ENCODE results near the gene CXCR1.
"Not testable (repeated sequence)": the region's sequence is repeated elsewhere in the genome, so short reads cannot be mapped to it uniquely, and the experiment has no call there.

Gene CXCR1

DNA sequence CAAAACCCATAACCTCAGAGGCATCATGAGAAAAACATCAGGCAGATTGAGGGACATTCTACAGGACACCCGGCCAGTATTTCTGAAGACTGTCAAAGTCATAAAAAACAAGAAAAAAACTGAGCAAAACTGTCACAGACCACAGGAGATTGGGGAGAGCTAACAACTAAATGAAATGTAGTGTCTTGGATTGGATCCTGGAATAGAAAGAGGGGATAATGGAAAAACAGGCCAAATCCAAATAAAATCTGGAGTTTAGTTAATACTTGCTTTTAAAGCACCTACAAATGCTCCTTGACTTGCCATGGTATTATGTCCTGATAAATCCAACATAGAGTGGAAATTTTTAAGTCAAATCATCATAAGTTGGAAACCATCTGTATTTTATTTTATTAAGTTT lies 17.6 kb upstream of the CXCR1 start:
- DNase-seq (ENCODE audit: low read depth, low spot score): no peak
- in situ Hi-C loops (cut with HindIII; ENCODE audit: low sequenced_read_pairs): no loop called here
- TF ChIP-seq, protein P1, sequence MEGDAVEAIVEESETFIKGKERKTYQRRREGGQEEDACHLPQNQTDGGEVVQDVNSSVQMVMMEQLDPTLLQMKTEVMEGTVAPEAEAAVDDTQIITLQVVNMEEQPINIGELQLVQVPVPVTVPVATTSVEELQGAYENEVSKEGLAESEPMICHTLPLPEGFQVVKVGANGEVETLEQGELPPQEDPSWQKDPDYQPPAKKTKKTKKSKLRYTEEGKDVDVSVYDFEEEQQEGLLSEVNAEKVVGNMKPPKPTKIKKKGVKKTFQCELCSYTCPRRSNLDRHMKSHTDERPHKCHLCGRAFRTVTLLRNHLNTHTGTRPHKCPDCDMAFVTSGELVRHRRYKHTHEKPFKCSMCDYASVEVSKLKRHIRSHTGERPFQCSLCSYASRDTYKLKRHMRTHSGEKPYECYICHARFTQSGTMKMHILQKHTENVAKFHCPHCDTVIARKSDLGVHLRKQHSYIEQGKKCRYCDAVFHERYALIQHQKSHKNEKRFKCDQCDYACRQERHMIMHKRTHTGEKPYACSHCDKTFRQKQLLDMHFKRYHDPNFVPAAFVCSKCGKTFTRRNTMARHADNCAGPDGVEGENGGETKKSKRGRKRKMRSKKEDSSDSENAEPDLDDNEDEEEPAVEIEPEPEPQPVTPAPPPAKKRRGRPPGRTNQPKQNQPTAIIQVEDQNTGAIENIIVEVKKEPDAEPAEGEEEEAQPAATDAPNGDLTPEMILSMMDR (IDR thresholded peaks at IDR 0.05; ENCODE audit: low read depth, low read length): no peak
- H3K4me3 ChIP-seq (ENCODE audit: low read depth, low read length): no peak overlapping the region

DNA sequence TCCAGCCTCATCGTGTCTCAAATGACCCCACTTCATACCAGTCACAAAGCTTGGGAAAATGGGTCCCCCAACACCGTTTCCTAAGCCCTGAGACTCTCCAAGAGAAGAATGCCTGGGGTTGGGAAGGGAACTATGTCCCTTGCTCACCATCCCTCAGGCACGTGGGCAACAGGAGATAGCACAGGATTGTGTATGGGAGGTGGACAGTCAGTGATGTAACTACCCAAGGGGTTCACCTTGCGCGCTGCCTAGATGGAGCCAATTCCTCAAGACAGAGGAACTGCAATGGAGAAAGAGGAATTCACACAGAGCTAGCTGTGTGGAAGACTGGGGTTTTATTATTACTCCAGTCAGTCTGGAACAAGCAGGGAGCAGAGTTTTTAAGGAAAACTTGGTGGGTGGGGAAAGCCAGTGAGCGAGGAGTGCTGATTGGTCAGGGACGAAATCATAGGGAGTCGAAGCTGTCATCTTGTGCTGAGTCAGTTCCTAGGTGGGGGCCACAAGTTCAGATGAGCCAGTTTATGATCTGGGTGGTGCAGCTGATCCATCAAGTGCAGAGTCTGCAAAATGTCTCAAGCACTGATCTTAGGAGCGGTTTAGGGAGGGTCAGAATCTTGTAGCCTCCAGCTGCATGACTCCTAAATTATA lies 13.8 kb upstream of the CXCR1 start:
- TF ChIP-seq, protein P1 (IDR thresholded peaks at IDR 0.05; ENCODE audit: low read depth, low read length): no peak
- in situ Hi-C loops (cut with HindIII; ENCODE audit: low sequenced_read_pairs): no loop called here
- no peak for DNase-seq (ENCODE audit: low read depth, low spot score)
- H3K4me3 ChIP-seq (ENCODE audit: low read depth, low read length): no peak overlapping the region

DNA sequence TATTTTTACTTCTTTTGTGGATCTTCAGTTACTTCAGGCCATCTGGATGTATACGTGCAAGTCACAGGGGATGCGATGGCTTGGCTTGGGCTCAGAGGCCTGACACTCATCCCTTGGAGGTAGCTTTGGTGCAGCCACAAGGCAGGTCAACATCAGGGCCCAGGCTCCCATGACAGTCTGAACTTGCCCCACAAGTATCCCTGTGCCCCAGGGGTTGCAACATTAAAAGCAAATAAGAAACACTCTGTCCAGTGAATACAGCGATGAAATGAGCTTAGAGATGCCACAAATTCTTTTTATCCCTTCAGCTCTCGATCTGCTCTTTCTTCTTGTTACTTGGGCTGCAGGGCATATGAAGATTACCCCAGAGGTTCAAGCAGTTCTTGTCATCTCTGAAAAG lies 13.0 kb upstream of the CXCR1 start:
- H3K4me3 ChIP-seq (ENCODE audit: low read depth, low read length): no peak overlapping the region
- no peak for DNase-seq (ENCODE audit: low read depth, low spot score)
- in situ Hi-C loops (cut with HindIII; ENCODE audit: low sequenced_read_pairs): no loop called here
- TF ChIP-seq, protein P1 (IDR thresholded peaks at IDR 0.05; ENCODE audit: low read depth, low read length): no peak

DNA sequence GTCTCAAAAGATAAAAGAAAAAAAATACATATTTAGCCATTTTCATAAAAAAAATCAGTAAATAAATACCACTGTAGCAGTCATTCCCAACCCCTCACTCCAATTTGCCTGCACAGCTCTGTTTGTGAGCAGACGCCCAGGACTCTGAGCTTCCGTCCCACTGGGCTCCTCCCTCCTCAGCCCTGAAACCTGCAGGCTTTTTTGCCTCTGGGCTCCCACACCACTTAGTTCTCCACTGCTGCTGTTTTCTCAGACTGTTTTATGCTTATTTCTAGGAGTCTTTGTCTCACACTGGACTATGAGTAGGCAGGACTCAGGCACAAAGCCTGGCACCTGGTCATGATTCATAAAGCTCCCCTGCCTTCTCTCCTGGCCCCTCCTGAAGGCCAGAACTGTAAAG lies 6.1 kb upstream of the CXCR1 start:
- TF ChIP-seq, protein P1 (IDR thresholded peaks at IDR 0.05; ENCODE audit: low read depth, low read length): no peak
- in situ Hi-C loops (cut with HindIII; ENCODE audit: low sequenced_read_pairs): no loop called here
- no peak for DNase-seq (ENCODE audit: low read depth, low spot score)
- H3K4me3 ChIP-seq (ENCODE audit: low read depth, low read length): no peak overlapping the region

DNA sequence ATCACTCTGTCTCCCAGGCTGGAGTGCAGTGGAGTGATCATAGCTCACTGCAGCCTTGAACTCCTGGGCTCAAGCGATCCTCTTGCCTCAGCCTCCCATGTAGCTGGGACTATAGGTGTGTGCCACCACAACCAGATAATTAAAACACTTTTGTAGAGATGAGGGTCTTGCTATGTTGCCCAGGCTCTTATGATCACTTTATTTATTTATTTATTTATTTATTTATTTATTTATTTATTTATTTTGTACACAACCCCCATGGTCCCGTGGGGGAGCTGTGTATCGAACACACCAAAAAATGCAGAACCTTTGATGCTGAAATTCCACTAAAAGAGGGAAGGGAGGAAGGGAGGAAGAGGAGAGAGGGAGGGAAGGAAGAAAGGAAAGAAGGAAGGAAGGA lies 5.0 kb upstream of the CXCR1 start:
- DNase-seq (ENCODE audit: low read depth, low spot score); in situ Hi-C loops (cut with HindIII; ENCODE audit: low sequenced_read_pairs); H3K4me3 ChIP-seq (ENCODE audit: low read depth, low read length): not testable (repeated sequence)

DNA sequence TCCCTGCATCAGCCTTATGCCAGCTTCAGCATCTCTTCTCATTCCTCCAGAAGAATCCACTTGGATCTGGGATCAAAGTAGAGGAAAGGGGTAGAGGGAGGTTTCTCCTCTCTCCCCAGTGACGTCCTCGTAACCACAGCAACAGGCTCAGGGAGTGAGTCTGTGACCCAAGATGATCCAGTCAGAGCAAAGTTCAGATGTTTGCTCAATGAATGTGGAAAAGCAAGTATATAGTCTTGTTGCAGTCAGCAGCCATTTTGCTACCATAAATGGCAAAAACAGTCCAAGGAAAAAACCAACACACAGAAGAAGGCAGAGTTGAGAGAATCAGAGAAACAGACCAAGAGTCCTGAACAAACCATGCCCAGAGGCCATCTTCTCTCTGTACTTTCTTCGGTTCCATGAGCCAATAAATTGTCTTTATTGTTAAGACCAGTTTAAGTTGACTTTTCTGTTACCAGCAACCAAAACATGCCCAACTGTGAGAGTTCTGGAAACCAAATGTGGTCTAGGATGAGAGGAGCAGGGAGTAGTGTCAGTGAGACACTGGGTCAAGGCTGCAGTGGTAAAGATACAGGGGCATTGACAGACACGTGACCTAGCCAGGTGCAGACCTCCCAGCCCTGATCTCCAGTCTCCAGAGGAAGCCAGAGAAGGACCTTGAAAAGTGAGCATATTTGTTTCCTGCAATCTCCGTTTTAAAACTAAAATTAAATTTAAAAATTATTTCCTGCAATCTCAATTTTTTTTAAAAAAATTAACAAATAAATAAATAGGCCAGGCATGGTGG lies 3.2 kb upstream of the CXCR1 start:
- no peak overlapping the region for H3K4me3 ChIP-seq (ENCODE audit: low read depth, low read length)
- in situ Hi-C loops (cut with HindIII; ENCODE audit: low sequenced_read_pairs): no loop called here
- DNase-seq (ENCODE audit: low read depth, low spot score): no peak
- TF ChIP-seq, protein P1 (IDR thresholded peaks at IDR 0.05; ENCODE audit: low read depth, low read length): no peak

All from astrocyte of the spinal cord (primary cell).